ENCODE results near the gene TMCC2.

TMCC2 gene

GRCh38 chr1:205270271-205270670 is 42.5 kb downstream of the TMCC2 start:
- TF ChIP-seq GATA2 (IDR thresholded peaks at IDR 0.05; ENCODE audit: low read depth, low read length), result no peak
- no peak for TF ChIP-seq GATA3 (IDR thresholded peaks at IDR 0.05; ENCODE audit: low read depth, low read length)

GRCh38 chr1:205270764-205271163 is 43.0 kb downstream of the TMCC2 start:
- TF ChIP-seq GATA3 (IDR thresholded peaks at IDR 0.05; ENCODE audit: low read depth, low read length) (no peak), GATA2 (IDR thresholded peaks at IDR 0.05; ENCODE audit: low read depth, low read length) (no peak)

GRCh38 chr1:205271277-205271676 is 43.5 kb downstream of the TMCC2 start:
- TF ChIP-seq GATA2 (IDR thresholded peaks at IDR 0.05; ENCODE audit: low read depth, low read length) (no peak), GATA3 (IDR thresholded peaks at IDR 0.05; ENCODE audit: low read depth, low read length) (no peak)

- no peak for TF ChIP-seq GATA3 (IDR thresholded peaks at IDR 0.05; ENCODE audit: low read depth, low read length)
- no peak for TF ChIP-seq GATA2 (IDR thresholded peaks at IDR 0.05; ENCODE audit: low read depth, low read length)
Measured at GRCh38 chr1:205271745-205272144, 44.0 kb downstream of the TMCC2 start.

GRCh38 chr1:205272536-205272935 is 44.8 kb downstream of the TMCC2 start:
- TF ChIP-seq GATA2 (IDR thresholded peaks at IDR 0.05; ENCODE audit: low read depth, low read length), result no peak
- no peak for TF ChIP-seq GATA3 (IDR thresholded peaks at IDR 0.05; ENCODE audit: low read depth, low read length)

- TF ChIP-seq GATA2 (IDR thresholded peaks at IDR 0.05; ENCODE audit: low read depth, low read length) (no peak), GATA3 (IDR thresholded peaks at IDR 0.05; ENCODE audit: low read depth, low read length) (no peak)
Measured at GRCh38 chr1:205273551-205273982, 45.8 kb downstream of the TMCC2 start.

GRCh38 chr1:205274041-205274691 is 46.4 kb downstream of the TMCC2 start:
- TF ChIP-seq GATA2 (IDR thresholded peaks at IDR 0.05; ENCODE audit: low read depth, low read length) (no peak), GATA3 (IDR thresholded peaks at IDR 0.05; ENCODE audit: low read depth, low read length) (no peak)

- TF ChIP-seq GATA3 (IDR thresholded peaks at IDR 0.05; ENCODE audit: low read depth, low read length), result no peak
- TF ChIP-seq GATA2 (IDR thresholded peaks at IDR 0.05; ENCODE audit: low read depth, low read length), result no peak
Measured at GRCh38 chr1:205275133-205275532, 47.4 kb downstream of the TMCC2 start.

GRCh38 chr1:205275916-205276688 is 48.4 kb downstream of the TMCC2 start:
- TF ChIP-seq GATA2 (IDR thresholded peaks at IDR 0.05; ENCODE audit: low read depth, low read length), result no peak
- TF ChIP-seq GATA3 (IDR thresholded peaks at IDR 0.05; ENCODE audit: low read depth, low read length), result no peak

- TF ChIP-seq GATA2 (IDR thresholded peaks at IDR 0.05; ENCODE audit: low read depth, low read length), result no peak
- TF ChIP-seq GATA3 (IDR thresholded peaks at IDR 0.05; ENCODE audit: low read depth, low read length), result no peak
Measured at GRCh38 chr1:205276689-205277065, 48.9 kb downstream of the TMCC2 start.

- TF ChIP-seq GATA3 (IDR thresholded peaks at IDR 0.05; ENCODE audit: low read depth, low read length), result no peak
- TF ChIP-seq GATA2 (IDR thresholded peaks at IDR 0.05; ENCODE audit: low read depth, low read length), result no peak
Measured at GRCh38 chr1:205279986-205280385, 52.2 kb downstream of the TMCC2 start.

- no peak for TF ChIP-seq GATA2 (IDR thresholded peaks at IDR 0.05; ENCODE audit: low read depth, low read length)
- no peak for TF ChIP-seq GATA3 (IDR thresholded peaks at IDR 0.05; ENCODE audit: low read depth, low read length)
Measured at GRCh38 chr1:205283270-205284147, 55.8 kb downstream of the TMCC2 start.

- no peak for TF ChIP-seq GATA3 (IDR thresholded peaks at IDR 0.05; ENCODE audit: low read depth, low read length)
- TF ChIP-seq GATA2 (IDR thresholded peaks at IDR 0.05; ENCODE audit: low read depth, low read length), result no peak
Measured at GRCh38 chr1:205284420-205285144, 56.8 kb downstream of the TMCC2 start.

All from SH-SY5Y (cell line).